ENCODE results near the gene NCF2.

DNA sequence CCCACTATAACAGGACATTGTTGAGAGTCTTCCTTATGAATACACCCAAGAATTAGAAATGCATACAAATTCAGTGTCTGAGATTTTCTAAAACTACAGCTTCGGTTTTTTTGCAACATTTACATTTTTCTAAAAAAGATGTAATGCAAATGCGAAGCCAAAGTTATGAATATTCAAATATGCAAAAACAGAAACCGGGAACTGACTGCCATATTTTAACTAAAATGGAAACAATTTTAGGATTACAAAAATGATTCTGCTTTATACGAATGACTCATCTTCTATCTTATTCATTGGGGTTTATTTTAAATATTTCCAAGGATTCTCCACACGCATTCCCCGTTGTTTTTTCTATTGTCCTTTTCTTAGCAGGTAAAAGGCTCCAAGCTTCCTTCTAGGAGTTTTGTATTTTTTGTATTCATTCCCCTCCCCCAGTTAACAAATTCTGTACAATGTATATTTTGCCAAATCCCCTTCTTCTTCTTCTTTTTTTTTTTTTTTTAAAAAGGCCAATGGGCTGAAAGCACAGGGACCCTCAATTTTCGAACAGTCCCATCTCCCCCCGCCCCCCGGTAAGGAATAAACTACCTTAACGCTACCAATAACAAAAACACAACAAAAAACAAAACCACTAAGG lies 44.3 kb upstream of the NCF2 start:
- TF ChIP-seq CTCF (IDR thresholded peaks at IDR 0.05; ENCODE audit: low read depth, low read length, missing input control) (no peak), RAD21 (IDR thresholded peaks at IDR 0.05) (no peak), MAX (IDR thresholded peaks at IDR 0.05) (no peak), REST (IDR thresholded peaks at IDR 0.05) (no peak), EGR1 (IDR thresholded peaks at IDR 0.05; ENCODE audit: low read depth in 2 of 2) (no peak), NR2F2 (IDR thresholded peaks at IDR 0.05) (no peak)
